Urothelium cell line (cell line): ENCODE results near the gene EML1.
A peak's percentile ranks its signal among the peaks of the same experiment; 100 is the strongest.
"Not testable (repeated sequence)": the region's sequence is repeated elsewhere in the genome, so short reads cannot be mapped to it uniquely, and the experiment has no call there.

Source experiments
- DNase-seq: peaks from one replicate; pipeline ENCODE4 v3.0.0; 2011; ENCODE audit warnings: low spot score, mixed read lengths
- FAIRE-seq: peaks from 2 replicates; lab custom pipeline; 2011; peaks lifted over from hg19 to GRCh38; lab: Jason Lieb, UNC

Gene EML1

DNA sequence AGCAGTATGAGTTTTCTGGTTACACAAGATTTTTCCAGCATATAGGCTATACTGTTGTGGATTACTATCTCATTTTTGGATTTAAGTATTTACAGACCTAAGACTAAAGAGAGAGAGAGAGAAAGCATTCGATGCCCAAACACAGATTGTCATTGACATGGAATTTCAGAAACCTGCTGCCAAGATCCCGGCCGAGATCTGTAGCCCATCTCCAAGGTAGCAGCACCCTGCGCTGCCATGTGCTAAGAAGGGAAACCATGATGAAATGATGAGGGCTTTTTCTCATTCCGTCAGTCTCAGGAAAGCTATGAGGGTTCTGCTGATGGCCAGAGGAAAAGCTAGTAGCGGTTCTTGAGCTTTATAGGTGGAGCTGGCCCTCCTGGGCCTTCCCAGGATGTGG, 136.4 kb downstream of the EML1 start:
- FAIRE-seq = no peak

DNA sequence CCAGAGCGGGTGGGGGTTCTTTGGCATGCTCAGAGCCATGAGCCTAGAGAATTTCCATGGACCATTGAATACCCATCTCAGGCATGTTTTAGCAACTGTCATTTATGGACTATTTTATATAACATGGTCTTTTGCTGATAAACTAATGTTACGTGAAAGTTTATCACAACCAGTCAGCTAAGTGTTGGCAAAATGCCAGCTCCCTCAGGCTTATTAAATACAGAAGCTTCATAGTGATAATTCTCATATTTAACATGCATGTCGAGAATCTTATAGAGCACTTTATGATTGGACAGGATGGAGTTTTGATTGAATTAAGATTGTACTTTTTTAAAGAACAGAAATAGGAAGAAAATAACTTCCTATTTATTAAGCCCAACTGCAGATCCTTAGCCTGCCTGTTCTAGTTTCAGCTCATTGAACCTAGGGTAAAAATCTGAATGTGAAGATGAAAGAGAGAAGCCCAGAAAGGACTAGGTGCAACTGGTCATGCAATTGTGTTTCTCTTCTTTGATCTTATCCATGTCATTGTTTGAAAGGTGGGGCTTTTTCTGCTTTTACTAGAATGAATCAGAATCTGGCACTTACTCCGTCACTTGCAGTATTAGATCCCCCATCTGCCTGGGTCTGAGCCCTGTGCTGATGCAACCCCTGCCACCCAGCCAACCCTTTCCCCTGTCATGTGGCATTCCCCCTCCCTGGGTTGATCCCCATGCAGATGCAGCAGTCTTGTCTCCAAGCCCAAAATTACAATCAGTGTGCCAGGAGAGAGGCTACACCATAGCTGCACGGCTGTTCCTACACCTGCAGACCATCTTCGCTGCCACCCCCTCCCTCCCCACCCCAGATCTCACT, 137.4 kb downstream of the EML1 start:
- FAIRE-seq (no peak), DNase-seq (no peak)

More for the DNA sequence above, 136.4 kb downstream of the EML1 start:
- no peak for DNase-seq

GRCh38 chr14:99931308-99931707, 138.1 kb downstream of the EML1 start:
- FAIRE-seq = no peak
- DNase-seq = no peak

DNA sequence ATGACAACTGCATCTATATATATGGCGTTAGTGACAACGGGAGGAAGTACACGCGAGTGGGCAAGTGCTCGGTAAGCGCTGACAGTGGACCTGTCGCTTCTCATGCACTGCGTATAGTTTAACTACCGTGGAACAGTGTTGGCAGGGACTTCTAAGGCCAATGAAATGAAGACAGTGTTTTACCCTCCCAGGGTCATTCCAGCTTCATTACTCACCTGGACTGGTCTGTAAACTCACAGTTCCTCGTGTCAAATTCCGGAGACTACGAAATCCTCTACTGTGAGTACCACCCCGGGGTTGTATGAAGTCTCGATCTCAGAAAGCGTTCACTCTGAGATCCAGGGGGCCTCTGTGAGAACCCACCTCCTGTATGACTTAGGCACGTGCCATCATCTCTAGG, 142.8 kb downstream of the EML1 start:
- no peak for FAIRE-seq
- peak; percentile 44 for DNase-seq

DNA sequence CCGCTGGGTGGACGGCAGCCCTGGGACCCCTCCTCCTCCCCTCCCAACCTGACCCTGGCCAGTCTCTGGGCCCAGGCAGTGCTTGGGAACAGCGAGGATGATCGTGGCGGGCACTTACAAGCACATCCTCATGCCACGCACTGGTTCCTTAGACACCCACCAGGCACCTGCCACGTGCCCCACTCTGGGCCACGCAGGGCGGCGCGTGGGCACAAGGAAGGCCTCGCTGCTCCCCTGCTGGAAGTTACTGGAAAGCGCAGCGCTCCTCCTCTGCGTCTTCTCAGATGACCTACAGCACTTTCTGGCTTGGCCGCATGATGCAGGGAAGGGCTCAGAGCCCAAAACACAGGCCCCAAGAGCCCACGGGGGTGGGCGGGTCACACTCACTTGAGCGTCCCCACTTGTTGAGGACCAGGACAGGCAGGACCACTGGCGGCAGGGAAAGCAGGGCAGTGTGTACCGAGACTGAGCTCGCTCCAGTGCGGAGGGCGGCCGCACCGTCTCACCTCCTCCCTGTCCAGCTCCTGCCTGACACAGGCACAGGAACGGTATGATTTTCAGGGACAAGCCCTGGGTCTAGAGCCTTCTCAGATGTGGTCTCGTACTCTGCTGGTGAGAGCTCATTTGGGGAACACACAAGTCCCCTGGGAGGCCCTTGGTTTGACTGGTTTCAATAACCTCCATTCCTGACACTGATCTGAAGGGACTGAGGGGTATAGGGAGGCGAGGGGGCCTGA, 143.7 kb downstream of the EML1 start:
- FAIRE-seq (no peak), DNase-seq (no peak)

DNA sequence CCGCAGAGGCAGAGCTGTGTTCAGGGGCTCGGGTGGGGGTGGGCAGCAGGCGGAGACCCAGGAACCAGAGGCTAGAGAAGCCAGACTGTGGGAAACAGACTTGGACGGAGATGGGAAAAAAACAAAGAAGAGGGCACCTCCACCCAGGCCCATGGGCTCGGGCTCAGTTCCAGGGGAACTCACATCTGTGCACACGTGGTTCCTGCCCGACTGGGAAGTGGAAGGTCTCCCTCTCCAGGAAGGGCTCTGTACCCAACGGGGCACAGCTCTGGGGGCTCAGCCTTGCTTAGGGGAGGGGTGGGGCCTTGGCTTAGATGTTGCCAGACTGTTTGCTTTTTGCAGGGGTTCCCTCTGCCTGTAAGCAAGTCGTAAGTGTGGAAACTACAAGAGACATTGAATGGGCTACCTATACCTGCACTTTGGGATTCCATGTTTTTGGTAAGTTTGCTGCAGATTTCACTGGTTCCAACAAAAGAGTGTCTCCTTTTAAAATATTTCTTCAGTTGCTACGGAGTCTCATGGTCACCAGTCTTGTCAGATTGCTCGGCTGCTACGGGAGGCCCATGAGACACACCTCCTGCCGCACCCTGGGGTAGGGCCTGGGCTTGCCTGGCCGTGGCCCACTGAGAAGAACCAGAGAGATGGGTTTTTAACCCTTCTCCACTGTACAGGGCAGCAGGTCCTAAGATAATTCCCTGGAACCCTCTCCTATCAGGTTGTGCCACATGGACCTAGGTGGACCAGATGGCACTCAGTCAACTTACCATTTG, 144.4 kb downstream of the EML1 start:
- no peak for DNase-seq
- no peak for FAIRE-seq

DNA sequence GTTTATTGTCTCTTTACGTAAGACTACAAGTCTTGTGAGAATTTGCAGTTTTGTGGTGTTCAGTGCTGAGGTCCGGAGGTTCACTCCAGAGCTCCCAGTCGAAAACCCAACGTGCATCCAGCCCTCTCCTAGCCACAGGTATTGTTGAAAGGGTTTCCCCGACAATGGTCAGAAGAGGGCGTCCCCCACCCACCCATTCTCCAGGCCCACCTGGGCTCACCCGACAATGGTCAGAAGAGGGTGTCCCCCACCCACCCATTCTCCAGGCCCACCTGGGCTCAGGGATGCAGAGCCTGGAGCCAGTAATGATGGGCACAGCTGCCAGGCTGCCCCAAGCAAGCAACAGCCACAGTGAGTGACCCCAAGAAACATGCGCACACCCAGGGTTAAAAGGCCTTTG, 145.2 kb downstream of the EML1 start:
- FAIRE-seq = no peak
- DNase-seq = no peak

GRCh38 chr14:99938896-99939295, 145.7 kb downstream of the EML1 start:
- no peak for FAIRE-seq
- DNase-seq = no peak

DNA sequence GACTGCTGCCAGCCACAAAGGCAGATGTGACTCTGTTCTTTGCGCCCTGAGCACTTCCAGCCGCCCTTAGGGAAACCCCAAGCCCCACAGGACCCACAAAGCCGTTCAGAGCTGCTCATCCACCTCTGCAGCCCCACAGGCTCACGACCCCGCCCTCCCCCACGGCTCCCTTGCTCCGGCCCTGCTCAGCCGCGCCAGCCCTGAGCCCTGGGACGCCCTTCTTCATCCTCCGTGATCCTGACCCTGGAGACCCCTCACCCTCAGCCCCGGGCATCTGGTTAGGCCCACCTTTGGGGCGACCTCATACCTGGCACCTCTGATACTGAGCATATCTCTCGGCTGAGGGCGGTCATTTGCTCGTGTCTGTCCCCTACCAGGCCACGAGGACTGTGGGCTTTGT, 146.2 kb downstream of the EML1 start:
- FAIRE-seq (no peak), DNase-seq (no peak)

- DNase-seq (no peak), FAIRE-seq (no peak)
These were observed 146.9 kb downstream of the EML1 start for GRCh38 chr14:99940064-99940463.

- DNase-seq (no peak), FAIRE-seq (no peak)
These were observed 148.0 kb downstream of the EML1 start for GRCh38 chr14:99941211-99941610.

DNA sequence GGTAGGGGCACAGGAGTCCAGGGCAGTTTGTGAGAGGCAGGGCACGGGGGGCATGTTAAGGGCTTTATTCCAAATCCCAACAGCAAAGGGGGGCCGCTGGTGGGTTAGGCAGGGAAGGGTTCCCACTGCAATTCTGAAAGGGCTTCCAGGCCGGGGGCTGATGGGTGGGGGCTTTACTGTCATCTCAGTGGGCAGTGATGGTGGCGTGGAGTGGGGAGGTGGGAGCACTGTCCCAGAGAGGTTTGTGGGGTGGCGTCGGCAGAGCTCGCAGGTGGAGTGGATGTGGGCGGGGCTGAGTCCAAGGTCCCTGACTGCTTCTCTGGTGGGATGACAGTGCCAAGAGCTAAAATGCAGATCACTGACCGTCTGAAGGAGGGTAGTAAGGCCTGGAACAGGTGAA, 150.4 kb downstream of the EML1 start:
- DNase-seq (no peak), FAIRE-seq (no peak)

DNA sequence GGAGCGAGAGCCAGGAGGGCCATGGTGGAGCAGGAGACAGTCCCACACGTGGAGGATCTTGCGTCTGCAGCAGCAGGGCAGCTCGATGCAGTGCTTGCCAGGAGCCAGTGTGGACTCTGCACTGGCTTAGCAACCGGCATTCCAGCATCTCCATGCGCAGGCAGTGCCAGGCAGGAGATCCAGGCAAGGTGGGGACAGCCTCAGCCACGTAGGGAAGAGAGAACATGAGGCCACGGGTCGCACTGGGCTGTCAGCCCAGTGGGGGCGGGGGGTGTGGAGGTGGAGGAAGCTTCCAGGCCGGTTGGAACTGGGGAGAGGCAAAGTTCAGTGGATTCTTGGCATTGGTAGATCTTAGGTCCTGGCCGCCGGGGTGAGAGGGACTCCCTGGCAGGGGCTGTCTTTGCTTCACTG, 151.0 kb downstream of the EML1 start:
- FAIRE-seq = no peak
- no peak for DNase-seq

- no peak for DNase-seq
- FAIRE-seq = no peak
These were observed 152.8 kb downstream of the EML1 start for GRCh38 chr14:99945732-99946651.

- DNase-seq (peak; percentile 47), FAIRE-seq (no peak)
These were observed 153.7 kb downstream of the EML1 start for GRCh38 chr14:99946652-99947489.

- DNase-seq (no peak), FAIRE-seq (no peak)
These were observed 154.5 kb downstream of the EML1 start for GRCh38 chr14:99947695-99948094.

DNA sequence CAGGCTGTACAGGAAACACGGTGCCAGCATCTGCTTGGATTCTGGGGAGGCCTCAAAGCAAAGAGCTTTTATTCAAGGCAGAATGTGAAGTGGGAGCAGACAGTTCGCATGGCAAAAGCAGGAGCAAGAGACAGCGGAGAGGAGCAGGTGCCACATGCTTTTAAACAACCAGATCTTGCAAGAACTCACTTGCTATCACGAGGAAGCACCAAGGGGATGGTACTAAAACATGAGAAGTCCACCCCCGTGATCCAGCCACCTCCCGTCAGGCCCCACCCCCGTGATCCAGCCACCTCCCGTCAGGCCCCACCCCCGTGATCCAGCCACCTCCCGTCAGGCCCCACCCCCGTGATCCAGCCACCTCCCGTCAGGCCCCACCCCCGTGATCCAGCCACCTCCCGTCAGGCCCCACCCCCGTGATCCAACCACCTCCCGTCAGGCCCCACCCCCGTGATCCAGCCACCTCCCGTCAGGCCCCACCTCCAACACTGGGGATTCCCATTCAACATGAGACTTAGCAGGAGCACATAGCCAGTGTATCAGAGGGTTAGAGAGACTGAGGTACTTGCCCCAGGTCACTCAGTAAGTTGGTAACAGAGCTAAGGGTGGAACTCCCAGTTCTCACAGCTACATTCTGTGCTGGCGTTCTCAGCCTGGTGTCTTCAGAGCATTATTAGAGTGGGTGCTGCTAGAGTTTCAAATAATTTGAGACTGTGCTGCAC, 156.0 kb downstream of the EML1 start:
- DNase-seq, FAIRE-seq: not testable (repeated sequence)

GRCh38 chr14:99950181-99950580, 157.0 kb downstream of the EML1 start:
- DNase-seq (no peak), FAIRE-seq (no peak)

- FAIRE-seq (no peak), DNase-seq (no peak)
These were observed 157.9 kb downstream of the EML1 start for GRCh38 chr14:99951085-99951484.
